Stimulated activated naive CD8-positive, alpha-beta T cell treated with anti-CD3 and anti-CD28 coated beads, Interleukin-15, amount 100 ng/mL, for 72 hours (primary cell): Measurements from ENCODE around the gene SRCAP.

ENCODE experiments used
- ATAC-seq: fragments of 150-1000 bp; cut with Tn5 transposase; 2 replicates; pipeline ENCODE4 v1.10.0; 2021; ENCODE audit warnings: mild to moderate bottlenecking, moderate library complexity
- DNase-seq, 2 donors: peaks; one replicate each; pipeline ENCODE4 v3.0.0; 2021 to 2022
- H3K27ac Mint-ChIP-seq, 2 donors: one replicate each; pipeline ENCODE4 v1.8.0; 2022; ENCODE audit warnings: mild to moderate bottlenecking in 2 of 2, mixed read lengths in 2 of 2, moderate library complexity in 2 of 2
- H3K27me3 Mint-ChIP-seq: one replicate; pipeline ENCODE4 v1.8.0; 2022; ENCODE audit warnings: mixed read lengths
- H3K4me1 Mint-ChIP-seq: one replicate; pipeline ENCODE4 v1.8.0; 2022; ENCODE audit warnings: mild to moderate bottlenecking, mixed read lengths
- H3K4me3 Mint-ChIP-seq, 2 donors: one replicate each; pipeline ENCODE4 v1.8.0; 2022; ENCODE audit warnings: mild to moderate bottlenecking in 2 of 2, mixed read lengths in 2 of 2, moderate library complexity in 1 of 2
- H3K9me3 Mint-ChIP-seq, 2 donors: one replicate each; pipeline ENCODE4 v1.8.0; 2022; ENCODE audit warnings: mixed read lengths in 2 of 2

Gene SRCAP

DNA sequence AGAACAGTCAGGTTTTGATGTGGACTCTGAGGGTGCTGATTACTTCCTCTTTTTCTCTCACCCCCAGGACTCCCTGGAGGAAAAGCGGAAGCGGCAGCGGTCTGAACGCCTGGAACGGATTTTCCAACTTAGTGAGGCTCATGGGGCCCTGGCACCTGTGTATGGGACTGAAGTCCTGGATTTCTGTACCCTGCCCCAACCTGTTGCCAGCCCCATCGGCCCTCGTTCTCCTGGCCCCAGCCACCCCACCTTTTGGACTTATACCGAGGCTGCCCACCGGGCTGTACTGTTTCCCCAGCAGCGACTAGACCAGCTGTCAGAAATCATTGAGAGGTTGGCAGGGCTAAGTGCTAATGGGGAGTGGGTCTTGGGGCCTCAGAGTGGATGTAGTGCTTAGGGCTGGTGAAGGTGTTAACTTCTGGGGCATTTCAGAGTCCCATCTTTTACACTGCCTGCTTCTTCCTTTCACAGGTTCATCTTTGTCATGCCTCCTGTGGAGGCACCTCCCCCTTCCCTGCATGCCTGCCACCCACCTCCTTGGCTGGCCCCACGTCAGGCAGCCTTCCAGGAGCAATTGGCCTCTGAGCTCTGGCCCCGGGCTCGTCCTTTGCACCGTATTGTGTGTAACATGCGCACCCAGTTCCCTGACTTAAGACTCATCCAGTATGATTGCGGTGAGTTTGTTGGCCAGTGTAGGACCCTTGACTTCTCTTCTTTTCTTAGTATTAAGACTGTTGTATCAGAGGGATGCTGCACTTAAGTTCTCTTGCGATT lies 30.1 kb downstream of the SRCAP start:
- Mint-ChIP-seq H3K9me3 (no peaks in the 10 kb centered on the region), H3K27me3 (no peaks in the 10 kb centered on the region), H3K4me3 (no peak overlapping the region), H3K4me1 (peaks cover 7% of the 10 kb centered on the region), H3K27ac (peak overlapping the region; percentile 38 to 77)
- DNase-seq (no peak), ATAC-seq (no peak)

DNA sequence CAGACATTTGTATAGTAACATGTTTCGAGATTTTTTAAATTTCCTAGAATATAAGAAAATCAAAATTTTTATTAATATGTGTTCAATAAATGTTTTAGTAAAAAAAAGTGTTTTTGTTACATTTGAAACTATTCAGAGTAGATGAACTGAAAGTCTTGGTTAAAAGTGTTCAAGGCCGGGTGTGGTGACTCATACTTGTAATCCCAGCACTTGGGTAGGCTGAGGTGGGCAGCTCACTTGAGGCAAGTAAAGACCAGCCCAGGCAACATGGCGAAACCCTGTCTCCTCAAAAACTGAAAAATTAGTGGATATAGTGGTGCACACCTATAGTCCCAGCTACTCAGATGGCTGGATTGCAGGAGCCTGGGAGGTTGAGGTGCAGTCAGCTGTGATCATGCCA lies 32.4 kb downstream of the SRCAP start:
- Mint-ChIP-seq H3K4me1 (no peaks in the 10 kb centered on the region), H3K9me3 (no peaks in the 10 kb centered on the region), H3K27me3 (no peaks in the 10 kb centered on the region), H3K27ac (peak overlapping the region; percentile 6 to 31), H3K4me3 (no peak overlapping the region)
- ATAC-seq (peak; percentile 66), DNase-seq (no peak)

DNA sequence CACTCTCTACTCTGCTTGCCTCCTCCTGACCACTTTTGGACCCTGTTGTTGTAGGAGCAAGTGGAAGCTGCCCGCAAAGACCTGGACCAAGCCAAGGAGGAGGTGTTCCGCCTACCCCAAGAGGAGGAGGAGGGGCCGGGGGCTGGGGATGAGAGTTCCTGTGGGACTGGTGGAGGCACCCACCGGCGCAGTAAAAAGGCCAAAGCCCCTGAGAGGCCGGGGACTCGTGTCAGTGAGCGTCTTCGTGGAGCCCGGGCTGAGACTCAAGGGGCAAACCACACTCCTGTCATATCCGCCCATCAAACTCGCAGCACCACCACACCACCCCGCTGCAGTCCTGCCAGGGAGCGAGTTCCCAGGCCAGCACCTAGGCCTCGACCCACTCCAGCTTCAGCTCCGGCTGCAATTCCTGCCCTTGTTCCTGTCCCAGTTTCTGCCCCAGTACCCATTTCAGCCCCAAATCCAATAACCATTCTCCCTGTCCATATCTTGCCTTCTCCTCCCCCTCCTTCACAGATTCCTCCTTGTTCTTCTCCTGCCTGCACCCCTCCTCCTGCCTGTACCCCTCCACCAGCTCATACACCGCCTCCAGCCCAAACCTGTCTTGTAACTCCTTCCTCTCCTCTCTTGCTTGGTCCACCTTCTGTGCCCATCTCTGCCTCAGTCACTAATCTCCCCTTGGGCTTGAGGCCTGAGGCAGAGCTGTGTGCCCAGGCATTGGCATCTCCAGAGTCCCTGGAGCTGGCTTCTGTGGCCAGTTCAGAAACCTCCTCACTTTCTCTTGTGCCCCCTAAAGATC lies 38.2 kb downstream of the SRCAP start:
- DNase-seq (no peak), ATAC-seq (no peak)
- Mint-ChIP-seq H3K27me3 (no peaks in the 10 kb centered on the region), H3K4me1 (peaks cover 9% of the 10 kb centered on the region), H3K27ac (peak overlapping the region in 1 of 2 donors; percentile 48), H3K9me3 (no peaks in the 10 kb centered on the region), H3K4me3 (no peak overlapping the region)

DNA sequence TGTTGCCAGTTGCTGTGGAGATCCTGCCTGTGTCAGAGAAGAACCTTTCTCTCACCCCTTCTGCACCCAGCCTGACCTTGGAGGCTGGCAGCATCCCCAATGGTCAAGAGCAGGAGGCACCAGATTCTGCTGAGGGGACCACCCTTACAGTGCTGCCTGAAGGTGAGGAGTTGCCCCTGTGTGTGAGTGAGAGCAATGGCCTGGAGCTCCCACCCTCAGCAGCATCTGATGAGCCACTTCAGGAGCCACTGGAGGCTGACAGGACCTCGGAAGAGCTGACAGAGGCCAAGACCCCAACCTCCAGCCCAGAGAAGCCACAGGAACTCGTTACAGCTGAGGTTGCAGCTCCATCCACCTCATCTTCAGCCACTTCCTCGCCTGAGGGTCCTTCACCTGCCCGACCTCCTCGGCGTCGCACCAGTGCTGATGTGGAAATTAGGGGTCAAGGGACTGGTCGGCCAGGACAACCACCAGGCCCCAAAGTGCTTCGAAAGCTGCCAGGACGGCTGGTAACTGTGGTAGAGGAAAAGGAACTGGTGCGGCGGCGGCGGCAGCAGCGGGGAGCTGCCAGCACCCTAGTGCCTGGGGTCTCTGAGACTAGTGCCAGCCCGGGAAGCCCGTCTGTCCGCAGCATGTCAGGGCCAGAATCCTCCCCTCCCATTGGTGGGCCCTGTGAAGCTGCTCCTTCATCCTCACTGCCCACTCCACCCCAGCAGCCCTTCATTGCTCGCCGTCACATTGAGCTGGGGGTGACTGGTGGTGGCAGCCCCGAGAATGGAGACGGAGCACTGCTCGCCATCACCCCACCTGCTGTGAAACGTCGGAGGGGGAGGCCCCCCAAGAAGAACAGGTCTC lies 39.0 kb downstream of the SRCAP start:
- DNase-seq (no peak), ATAC-seq (no peak)
- Mint-ChIP-seq H3K4me1 (peaks cover 9% of the 10 kb centered on the region), H3K4me3 (no peak overlapping the region), H3K27ac (peak overlapping the region in 1 of 2 donors; percentile 37), H3K27me3 (no peaks in the 10 kb centered on the region), H3K9me3 (no peaks in the 10 kb centered on the region)

DNA sequence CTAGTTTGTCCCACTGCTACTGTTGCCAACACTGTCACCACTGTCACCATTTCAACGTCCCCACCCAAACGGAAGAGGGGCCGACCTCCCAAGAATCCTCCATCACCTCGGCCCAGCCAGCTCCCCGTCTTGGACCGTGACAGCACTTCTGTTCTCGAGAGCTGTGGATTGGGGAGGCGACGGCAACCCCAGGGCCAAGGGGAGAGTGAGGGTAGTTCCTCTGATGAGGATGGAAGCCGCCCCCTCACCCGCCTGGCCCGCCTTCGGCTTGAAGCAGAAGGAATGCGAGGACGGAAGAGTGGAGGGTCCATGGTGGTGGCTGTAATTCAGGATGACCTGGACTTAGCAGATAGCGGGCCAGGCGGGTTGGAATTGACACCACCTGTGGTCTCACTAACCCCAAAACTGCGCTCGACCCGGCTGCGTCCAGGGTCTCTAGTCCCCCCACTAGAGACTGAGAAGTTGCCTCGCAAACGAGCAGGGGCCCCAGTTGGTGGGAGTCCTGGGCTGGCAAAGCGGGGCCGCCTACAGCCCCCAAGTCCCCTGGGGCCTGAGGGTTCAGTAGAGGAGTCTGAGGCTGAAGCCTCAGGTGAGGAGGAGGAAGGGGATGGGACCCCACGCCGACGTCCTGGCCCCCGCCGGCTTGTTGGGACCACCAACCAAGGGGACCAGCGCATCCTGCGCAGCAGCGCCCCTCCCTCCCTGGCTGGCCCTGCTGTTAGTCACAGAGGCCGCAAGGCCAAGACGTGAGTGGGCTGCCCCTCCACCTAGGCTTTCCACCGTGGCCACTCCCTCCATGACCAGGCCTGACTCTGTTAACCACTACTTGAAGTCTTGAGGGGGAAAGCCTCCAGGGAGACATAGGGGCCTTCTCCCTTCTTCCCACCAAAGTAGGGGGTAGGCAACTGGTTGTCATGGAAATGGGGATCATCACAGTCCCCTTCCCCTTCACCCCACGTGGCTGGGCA lies 40.3 kb downstream of the SRCAP start:
- DNase-seq (no peak), ATAC-seq (peak; percentile 31)
- H3K4me3 Mint-ChIP-seq: no peak overlapping the region
- no peaks in the 10 kb centered on the region for H3K9me3 Mint-ChIP-seq
- no peak overlapping the region for H3K27ac Mint-ChIP-seq
- H3K27me3 Mint-ChIP-seq: no peaks in the 10 kb centered on the region
- H3K4me1 Mint-ChIP-seq: peaks cover 9% of the 10 kb centered on the region

DNA sequence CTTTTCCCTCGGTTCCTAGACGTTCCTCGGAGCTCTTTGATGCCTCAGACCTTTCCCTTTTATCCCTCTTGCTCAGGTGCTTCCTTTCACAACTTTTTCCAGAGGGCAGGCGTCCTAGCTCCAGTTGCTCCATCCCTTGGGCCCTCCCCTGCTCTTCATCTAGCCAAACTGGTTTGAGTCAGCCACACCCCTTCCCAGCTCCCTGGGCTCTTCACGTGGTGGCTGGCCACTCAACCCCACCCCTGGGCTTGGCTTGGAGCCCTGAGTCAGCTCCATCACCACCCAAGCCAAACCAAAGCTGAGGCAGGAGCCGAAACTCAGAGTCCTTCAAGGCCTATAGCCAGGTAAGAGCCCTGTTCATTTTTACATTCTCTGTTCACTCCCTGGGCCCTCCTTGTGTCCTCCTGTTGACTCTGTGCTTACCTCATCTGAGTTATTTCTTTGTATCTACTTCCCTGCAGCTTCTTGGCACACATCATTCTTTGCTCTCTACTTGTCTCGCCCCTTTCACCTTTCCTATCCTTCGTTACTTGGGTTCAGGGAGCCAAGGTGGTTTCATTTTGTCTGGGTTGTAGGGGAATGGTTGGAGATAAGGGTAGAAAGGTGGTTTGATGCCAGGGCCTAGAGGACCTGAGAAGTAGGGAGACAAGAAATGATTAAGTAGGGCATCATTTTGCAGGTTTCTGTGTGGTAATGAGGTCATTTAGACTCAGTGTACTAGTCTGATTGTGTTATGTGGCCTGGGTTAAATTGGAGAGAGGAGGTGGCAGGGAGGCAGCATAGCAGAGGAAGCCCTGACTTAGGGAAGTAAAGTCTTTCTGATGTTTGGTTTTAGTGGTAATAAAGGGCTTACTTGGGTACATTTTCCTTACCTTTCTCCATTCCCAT lies 41.6 kb downstream of the SRCAP start:
- no peaks in the 10 kb centered on the region for H3K27me3 Mint-ChIP-seq
- no peak for DNase-seq
- no peak overlapping the region for H3K4me3 Mint-ChIP-seq
- H3K4me1 Mint-ChIP-seq: peaks cover 9% of the 10 kb centered on the region
- ATAC-seq: peak; percentile 56
- peak overlapping the region; percentile 25 to 89 for H3K27ac Mint-ChIP-seq
- no peaks in the 10 kb centered on the region for H3K9me3 Mint-ChIP-seq

DNA sequence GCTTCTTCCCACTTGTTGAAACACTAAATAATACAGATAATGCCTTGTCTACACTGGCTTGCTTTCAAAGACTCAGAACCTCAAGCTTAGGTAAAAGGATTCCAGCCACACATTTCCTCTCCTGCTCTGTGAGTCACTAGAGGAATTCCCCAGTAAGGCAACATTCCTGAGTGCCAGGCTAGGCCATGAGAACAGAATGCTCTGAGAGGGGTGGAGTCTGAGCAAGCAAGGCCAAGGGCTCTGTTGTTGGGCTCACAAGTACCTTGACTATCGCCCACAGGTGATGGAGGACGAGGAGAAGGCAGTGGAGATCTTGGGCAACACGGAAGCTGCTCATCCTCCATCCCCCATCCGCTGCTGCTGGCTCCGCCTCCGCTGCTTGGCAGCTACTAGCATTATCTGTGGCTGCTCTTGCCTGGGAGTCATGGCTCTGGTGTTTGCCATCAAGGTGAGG lies 42.5 kb downstream of the SRCAP start:
- Mint-ChIP-seq H3K4me3 (no peak overlapping the region), H3K4me1 (peaks cover 9% of the 10 kb centered on the region), H3K27me3 (no peaks in the 10 kb centered on the region), H3K9me3 (no peaks in the 10 kb centered on the region), H3K27ac (peak overlapping the region in 1 of 2 donors; percentile 87)
- ATAC-seq (no peak), DNase-seq (no peak)

DNA sequence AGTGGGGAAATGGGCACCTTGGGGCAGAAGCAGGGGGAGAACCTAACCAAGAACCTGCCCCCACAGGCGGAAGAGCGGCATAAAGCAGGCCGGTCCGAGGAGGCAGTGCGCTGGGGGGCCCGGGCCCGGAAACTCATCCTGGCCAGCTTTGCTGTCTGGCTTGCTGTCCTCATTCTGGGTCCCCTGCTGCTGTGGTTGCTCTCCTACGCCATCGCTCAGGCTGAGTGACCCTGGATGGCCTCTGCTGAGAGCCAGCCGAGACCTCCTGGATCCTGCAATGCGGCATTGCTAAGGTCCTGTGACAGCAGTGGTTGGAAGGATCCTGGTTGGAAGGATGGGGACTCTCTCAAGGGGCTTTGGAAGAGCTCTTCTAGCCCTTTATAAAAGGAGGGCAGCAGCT lies 44.7 kb downstream of the SRCAP start:
- no peaks in the 10 kb centered on the region for H3K27me3 Mint-ChIP-seq
- DNase-seq (no peak), ATAC-seq (no peak)
- no peaks in the 10 kb centered on the region for H3K9me3 Mint-ChIP-seq
- H3K4me1 Mint-ChIP-seq: peaks cover 26% of the 10 kb centered on the region
- H3K27ac Mint-ChIP-seq: no peak overlapping the region
- no peak overlapping the region for H3K4me3 Mint-ChIP-seq

DNA sequence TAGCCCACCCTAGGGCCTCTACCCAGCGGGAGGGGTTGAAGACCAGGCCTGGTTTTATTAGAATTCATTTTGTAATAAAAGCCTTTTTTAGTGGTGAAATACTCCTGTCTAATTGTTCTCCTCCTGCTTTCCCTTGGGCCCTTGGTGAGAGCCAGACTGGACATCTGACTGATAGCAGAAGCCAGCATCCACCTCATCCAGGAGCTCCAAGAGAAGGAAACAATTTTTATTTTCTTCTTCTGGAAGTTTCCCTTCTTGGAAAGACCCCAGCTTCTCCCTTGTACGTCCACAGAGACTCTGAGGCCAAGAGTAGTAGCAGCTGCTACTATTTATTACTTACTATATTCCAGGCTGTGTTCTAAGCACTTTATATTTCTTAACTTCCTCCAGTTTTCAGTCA lies 45.2 kb downstream of the SRCAP start:
- no peak for ATAC-seq
- Mint-ChIP-seq H3K9me3 (no peaks in the 10 kb centered on the region), H3K27me3 (no peaks in the 10 kb centered on the region), H3K4me1 (peaks cover 30% of the 10 kb centered on the region), H3K4me3 (no peak overlapping the region), H3K27ac (peak overlapping the region in 1 of 2 donors; percentile 28)
- no peak for DNase-seq

DNA sequence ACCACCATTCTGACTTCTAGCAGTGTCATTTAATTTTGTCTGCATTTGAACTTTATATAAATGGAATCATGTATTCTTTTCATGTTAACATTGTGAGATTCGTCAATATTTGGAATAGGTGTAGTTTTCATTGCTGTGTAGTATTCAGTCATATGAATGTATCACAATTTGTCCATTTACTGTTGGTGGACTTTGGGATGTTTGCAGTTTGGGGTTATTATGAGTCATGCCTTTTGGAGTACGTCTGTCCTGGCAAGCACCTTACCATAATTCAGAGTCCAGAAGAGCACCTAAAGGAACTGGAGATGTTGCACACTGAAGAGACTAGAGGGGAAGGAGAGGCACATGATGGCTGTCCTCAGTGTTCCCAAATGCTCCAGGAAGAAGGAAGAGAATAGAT lies 46.1 kb downstream of the SRCAP start:
- Mint-ChIP-seq H3K27me3 (no peaks in the 10 kb centered on the region), H3K27ac (peak overlapping the region in 1 of 2 donors; percentile 2), H3K4me3 (no peak overlapping the region), H3K9me3 (no peaks in the 10 kb centered on the region), H3K4me1 (peaks cover 39% of the 10 kb centered on the region)
- DNase-seq: no peak
- no peak for ATAC-seq

DNA sequence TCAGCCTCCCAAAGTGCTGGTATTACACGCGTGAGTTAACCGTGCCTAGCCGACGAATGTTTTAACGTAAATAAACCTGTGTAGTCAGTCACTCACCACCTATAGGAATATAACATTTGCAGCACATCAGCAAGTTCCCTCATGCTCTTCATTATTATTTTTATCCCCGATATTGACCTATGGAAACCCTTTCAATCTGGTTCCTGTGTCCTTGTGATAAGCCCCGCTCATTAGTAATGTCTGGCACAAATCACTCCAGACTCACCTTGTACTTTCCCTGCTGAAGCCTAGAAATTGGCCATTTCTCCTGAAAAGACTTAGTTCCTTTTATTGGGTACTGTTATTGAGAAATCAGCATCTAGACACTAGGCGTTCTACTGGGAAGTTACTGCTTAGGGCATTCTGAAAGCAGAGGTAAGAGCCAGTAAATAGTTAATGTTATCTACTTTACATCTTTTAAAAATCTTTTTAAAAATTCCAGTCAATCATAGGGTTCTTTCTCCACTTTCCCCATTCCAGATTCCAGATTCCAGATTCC lies 47.7 kb downstream of the SRCAP start:
- no peaks in the 10 kb centered on the region for H3K9me3 Mint-ChIP-seq
- ATAC-seq (no peak), DNase-seq (no peak)
- no peaks in the 10 kb centered on the region for H3K27me3 Mint-ChIP-seq
- H3K27ac Mint-ChIP-seq: no peak overlapping the region
- peaks cover 35% of the 10 kb centered on the region for H3K4me1 Mint-ChIP-seq
- no peak overlapping the region for H3K4me3 Mint-ChIP-seq

DNA sequence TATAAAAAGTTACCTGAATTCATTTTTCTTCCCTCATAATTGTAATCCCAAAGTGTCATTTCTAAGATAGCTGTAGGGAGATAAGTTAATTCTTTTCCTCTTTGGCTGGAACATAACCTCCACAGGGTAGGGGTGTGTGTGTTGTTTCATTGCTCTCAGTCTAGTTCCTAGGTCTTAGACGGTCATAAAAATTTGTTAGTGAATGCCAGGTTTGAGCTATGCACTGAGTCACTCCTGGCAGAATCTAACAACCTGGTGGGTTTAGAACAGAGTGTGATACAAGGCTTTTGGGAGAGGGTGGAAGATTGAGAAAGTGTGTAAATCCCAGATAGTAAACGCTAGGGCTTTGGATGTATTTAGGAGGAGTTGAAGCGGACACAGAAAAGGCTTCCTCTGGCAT lies 48.4 kb downstream of the SRCAP start:
- peak overlapping the region; percentile 64 to 97 for H3K27ac Mint-ChIP-seq
- H3K9me3 Mint-ChIP-seq: no peaks in the 10 kb centered on the region

DNA sequence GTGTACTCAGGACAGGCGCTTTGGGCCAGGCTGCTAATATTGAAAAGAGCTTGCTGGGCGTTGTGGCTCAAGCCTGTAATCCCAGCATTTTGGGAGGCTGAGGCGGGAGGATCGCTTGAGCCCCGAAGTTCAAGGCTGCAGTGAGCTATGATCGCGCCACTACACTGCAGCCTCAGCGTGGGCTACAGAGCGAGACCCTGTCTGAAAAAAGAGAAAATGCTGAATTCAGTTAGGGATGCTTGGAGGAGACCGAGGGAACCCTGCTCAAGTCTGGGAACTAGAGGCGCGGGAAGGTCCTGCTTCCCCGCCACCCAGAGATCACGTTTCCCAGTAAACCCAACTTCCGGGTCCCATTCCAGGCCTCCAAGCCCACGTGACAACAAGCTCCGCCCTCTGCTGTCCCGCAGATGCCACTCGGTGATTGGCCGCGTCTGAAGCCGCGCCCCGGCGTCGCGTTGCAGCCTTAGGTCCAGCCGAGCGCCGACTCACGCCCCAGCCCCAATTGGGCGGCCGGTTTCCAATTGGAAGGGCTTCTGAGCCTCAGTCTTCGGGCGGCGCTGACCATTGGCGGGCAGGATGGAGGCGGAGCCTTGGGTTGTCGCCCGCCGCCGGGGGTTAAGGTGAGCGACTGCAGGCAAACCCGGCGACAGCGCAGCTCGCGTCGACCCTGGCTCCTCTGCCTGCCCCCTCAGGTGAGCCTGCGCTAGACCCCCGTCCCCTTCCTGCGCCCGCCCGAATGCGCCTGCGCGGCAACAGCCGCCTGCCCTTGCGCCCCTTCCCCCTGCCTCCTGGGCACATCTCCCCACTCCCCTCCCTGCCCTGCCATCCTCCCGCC lies 49.0 kb downstream of the SRCAP start, which contains the start of gene PHKG2:
Gene PHKG2 (plus strand): TSS at position 627 of the 835 bp plus-strand sequence. CDS start 396 bp downstream, outside the sequence.
- H3K4me3 Mint-ChIP-seq: peak within 1 kb of the TSS; percentile 97 to 98
- no peaks in the 10 kb centered on the region for H3K27me3 Mint-ChIP-seq
- peak; percentile 98 for ATAC-seq
- peaks cover 35% of the 10 kb centered on the region for H3K4me1 Mint-ChIP-seq
- H3K27ac Mint-ChIP-seq: peak within 1 kb of the TSS; percentile 95 to 97
- DNase-seq: peak; percentile 97 to 98
- H3K9me3 Mint-ChIP-seq: no peaks in the 10 kb centered on the region

More for the DNA sequence above, 48.4 kb downstream of the SRCAP start:
- ATAC-seq: no peak
- Mint-ChIP-seq H3K4me1 (peaks cover 35% of the 10 kb centered on the region), H3K27me3 (no peaks in the 10 kb centered on the region), H3K4me3 (peak overlapping the region; percentile 97 to 98)
- no peak for DNase-seq
